Neural progenitor cell (in vitro differentiated cells): ENCODE results near the gene GNB3. TPM values are rescaled to one million over a fixed set of nuclear protein-coding genes. Genes with fewer than 3 reads are reported as not detected.
A peak's percentile ranks its signal among the peaks of the same experiment; 100 is the strongest.

Experiments used
- DNase-seq: peaks from one replicate; pipeline ENCODE4 v3.0.0-alpha.2; 2016; ENCODE audit warnings: low spot score
- H2AFZ ChIP-seq: fragments of 200-600 bp; sonication (generic); replicated peaks from 2 replicates; pipeline ENCODE4 v1.6.1; 2016; ENCODE audit warnings: antibody characterized with exemption
- H3F3A ChIP-seq: fragments of 200-600 bp; sonication (generic); 2 replicates; pipeline ENCODE4 v1.6.1; 2016; ENCODE audit warnings: antibody characterized with exemption, low read depth
- H3K27ac ChIP-seq: fragments of 200-600 bp; sonication (generic); 2 replicates; pipeline ENCODE4 v1.5.1; 2016; ENCODE audit warnings: mild to moderate bottlenecking
- H3K27me3 ChIP-seq: fragments of 200-600 bp; sonication (generic); 2 replicates; pipeline ENCODE4 v1.6.1; 2016; ENCODE audit warnings: mild to moderate bottlenecking, moderate library complexity
- H3K36me3 ChIP-seq: fragments of 200-600 bp; sonication (generic); 2 replicates; pipeline ENCODE4 v1.5.1; 2016
- H3K4me1 ChIP-seq: fragments of 200-600 bp; sonication (generic); 2 replicates; pipeline ENCODE4 v1.6.1; 2016; ENCODE audit warnings: mixed run types
- H3K4me2 ChIP-seq: fragments of 200-600 bp; sonication (generic); 2 replicates; pipeline ENCODE4 v1.6.1; 2016
- H3K4me3 ChIP-seq: fragments of 200-600 bp; sonication (generic); 2 replicates; pipeline ENCODE4 v1.5.1; 2016
- H3K79me2 ChIP-seq: fragments of 200-600 bp; sonication (generic); 2 replicates; pipeline ENCODE4 v1.6.1; 2016; ENCODE audit warnings: low read depth
- H3K9ac ChIP-seq: fragments of 200-600 bp; sonication (generic); 2 replicates; pipeline ENCODE4 v1.6.1; 2016
- H3K9me3 ChIP-seq: fragments of 200-600 bp; sonication (generic); 2 replicates; pipeline ENCODE4 v1.5.1; 2016; ENCODE audit warnings: low read depth
- H4K20me1 ChIP-seq: fragments of 200-600 bp; sonication (generic); 2 replicates; pipeline ENCODE4 v1.6.1; 2016; ENCODE audit warnings: low read depth
- H3K27ac Mint-ChIP-seq: 3 replicates; pipeline ENCODE4 v1.8.0; 2021; ENCODE audit warnings: mixed read lengths
- H3K27me3 Mint-ChIP-seq: 2 replicates; pipeline ENCODE4 v1.8.0; 2022; ENCODE audit warnings: low read depth, mild to moderate bottlenecking, inconsistent platforms, moderate library complexity, mixed read lengths; ENCODE audit not compliant: insufficient read depth
- H3K36me3 Mint-ChIP-seq: 3 replicates; pipeline ENCODE4 v1.8.0; 2021; ENCODE audit warnings: mixed read lengths
- H3K4me1 Mint-ChIP-seq: 3 replicates; pipeline ENCODE4 v1.8.0; 2021; ENCODE audit warnings: mixed read lengths
- H3K4me3 Mint-ChIP-seq: 3 replicates; pipeline ENCODE4 v1.8.0; 2021; ENCODE audit warnings: mild to moderate bottlenecking, moderate library complexity, mixed read lengths
- H3K9me3 Mint-ChIP-seq: 3 replicates; pipeline ENCODE4 v1.8.0; 2020; ENCODE audit warnings: mixed read lengths
- CTCF ChIP-seq: fragments of 200-600 bp; sonication (generic); IDR thresholded peaks from 2 replicates; pipeline ENCODE4 v1.5.1; 2017; ENCODE audit warnings: antibody characterized with exemption, mild to moderate bottlenecking
- EZH2 ChIP-seq: fragments of 200-600 bp; sonication (generic); IDR thresholded peaks from 2 replicates; pipeline ENCODE4 v1.6.1; 2017; ENCODE audit warnings: antibody characterized with exemption, mild to moderate bottlenecking, moderate library complexity
- EZH2phosphoT487 ChIP-seq: fragments of 200-600 bp; sonication (generic); IDR thresholded peaks from 2 replicates; pipeline ENCODE4 v1.6.1; 2017; ENCODE audit warnings: antibody characterized with exemption
- total RNA-seq: library from RNA; depleted of rRNA; stranded (reverse); fragments of >200 nt; gene quantifications from 2 replicates; pipeline ENCODE4 v1.2.3, GENCODE V29; 2015; ENCODE audit warnings: low replicate concordance

GNB3 gene
- total RNA-seq, 1 donor from 2014 or later = 2.7 TPM

DNA sequence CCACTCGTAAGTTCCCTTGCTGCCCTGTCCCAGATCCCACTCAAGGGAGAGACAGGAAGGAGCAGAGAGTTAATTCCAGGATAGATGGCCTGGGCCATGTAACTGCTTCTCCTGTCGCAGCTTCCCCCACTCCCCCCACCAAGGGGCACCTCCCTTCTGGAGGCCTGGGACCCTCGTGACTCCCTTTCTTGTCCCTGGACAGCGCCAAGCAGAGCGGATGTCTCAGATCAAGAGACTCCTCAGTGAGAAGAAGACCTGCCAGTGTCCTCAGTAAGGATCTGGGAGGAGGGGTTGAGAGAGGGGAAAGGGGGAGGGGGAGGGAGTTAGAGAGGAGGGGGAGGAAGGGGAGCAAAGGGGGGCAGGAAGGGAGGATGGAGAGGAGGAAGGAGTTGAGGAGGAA, 22.1 kb upstream of the GNB3 start:
- Mint-ChIP-seq H3K27me3 (peaks cover 9% of the 10 kb centered on the region), H3K27ac (peak overlapping the region; percentile 96), H3K9me3 (no peaks in the 10 kb centered on the region), H3K36me3 (peaks cover 3% of the 10 kb centered on the region), H3K4me3 (peak overlapping the region; percentile 73), H3K4me1 (peaks cover 60% of the 10 kb centered on the region)
- Histone ChIP-seq H3K27ac (no peak overlapping the region), H3K9ac (no peak overlapping the region), H3K9me3 (no peaks in the 10 kb centered on the region), H3K36me3 (no peaks in the 10 kb centered on the region), H4K20me1 (no peaks in the 10 kb centered on the region), H2AFZ (no peak overlapping the region), H3K27me3 (no peaks in the 10 kb centered on the region), H3K4me3 (no peak overlapping the region), H3K4me1 (peaks cover 53% of the 10 kb centered on the region), H3K79me2 (no peaks in the 10 kb centered on the region), H3K4me2 (peak overlapping the region; percentile 89), H3F3A (peaks cover 54% of the 10 kb centered on the region)
- no peak for DNase-seq
- no peak for TF ChIP-seq EZH2
- no peak for TF ChIP-seq CTCF
- TF ChIP-seq EZH2phosphoT487 = no peak

DNA sequence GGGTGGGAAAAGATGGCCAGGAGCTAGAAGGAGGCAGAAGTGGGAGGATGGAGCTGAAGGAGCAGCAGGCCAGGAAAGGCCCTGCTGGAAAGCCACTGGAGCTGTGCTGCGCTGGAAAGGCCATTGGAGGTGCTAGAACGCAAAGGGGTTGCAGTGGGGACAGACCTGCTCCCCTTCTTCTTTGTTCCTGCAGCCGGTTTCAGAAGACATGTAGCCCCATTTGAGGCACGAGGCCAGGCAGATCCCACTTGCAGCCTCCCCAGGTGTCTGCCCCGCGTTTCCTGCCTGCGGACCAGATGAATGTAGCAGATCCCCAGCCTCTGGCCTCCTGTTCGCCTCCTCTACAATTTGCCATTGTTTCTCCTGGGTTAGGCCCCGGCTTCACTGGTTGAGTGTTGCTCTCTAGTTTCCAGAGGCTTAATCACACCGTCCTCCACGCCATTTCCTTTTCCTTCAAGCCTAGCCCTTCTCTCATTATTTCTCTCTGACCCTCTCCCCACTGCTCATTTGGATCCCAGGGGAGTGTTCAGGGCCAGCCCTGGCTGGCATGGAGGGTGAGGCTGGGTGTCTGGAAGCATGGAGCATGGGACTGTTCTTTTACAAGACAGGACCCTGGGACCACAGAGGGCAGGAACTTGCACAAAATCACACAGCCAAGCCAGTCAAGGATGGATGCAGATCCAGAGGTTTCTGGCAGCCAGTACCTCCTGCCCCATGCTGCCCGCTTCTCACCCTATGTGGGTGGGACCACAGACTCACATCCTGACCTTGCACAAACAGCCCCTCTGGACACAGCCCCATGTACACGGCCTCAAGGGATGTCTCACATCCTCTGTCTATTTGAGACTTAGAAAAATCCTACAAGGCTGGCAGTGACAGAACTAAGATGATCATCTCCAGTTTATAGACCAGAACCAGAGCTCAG, 21.4 kb upstream of the GNB3 start:
- Histone ChIP-seq H3K4me3 (no peak overlapping the region), H3F3A (peaks cover 57% of the 10 kb centered on the region), H4K20me1 (no peaks in the 10 kb centered on the region), H3K4me2 (peak overlapping the region; percentile 89), H3K36me3 (no peaks in the 10 kb centered on the region), H3K79me2 (no peaks in the 10 kb centered on the region), H3K9me3 (no peaks in the 10 kb centered on the region), H3K9ac (no peak overlapping the region), H3K27ac (peak overlapping the region; percentile 53), H3K27me3 (no peaks in the 10 kb centered on the region), H3K4me1 (peaks cover 53% of the 10 kb centered on the region), H2AFZ (no peak overlapping the region)
- Mint-ChIP-seq H3K4me3 (peak overlapping the region; percentile 89), H3K36me3 (peaks cover 6% of the 10 kb centered on the region), H3K9me3 (no peaks in the 10 kb centered on the region), H3K27ac (peak overlapping the region; percentile 99), H3K4me1 (peaks cover 62% of the 10 kb centered on the region), H3K27me3 (peaks cover 9% of the 10 kb centered on the region)
- no peak for DNase-seq
- no peak for TF ChIP-seq EZH2phosphoT487
- TF ChIP-seq CTCF = peak; percentile 6

DNA sequence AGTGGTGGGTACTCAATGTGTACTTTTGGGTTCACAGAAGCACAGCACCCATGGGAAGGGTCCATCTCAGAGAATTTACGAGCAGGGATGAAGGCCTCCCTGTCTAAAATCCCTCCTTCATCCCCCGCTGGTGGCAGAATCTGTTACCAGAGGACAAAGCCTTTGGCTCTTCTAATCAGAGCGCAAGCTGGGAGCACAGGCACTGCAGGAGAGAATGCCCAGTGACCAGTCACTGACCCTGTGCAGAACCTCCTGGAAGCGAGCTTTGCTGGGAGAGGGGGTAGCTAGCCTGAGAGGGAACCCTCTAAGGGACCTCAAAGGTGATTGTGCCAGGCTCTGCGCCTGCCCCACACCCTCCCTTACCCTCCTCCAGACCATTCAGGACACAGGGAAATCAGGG, 20.6 kb upstream of the GNB3 start:
- Histone ChIP-seq H3K79me2 (no peaks in the 10 kb centered on the region), H3F3A (peaks cover 57% of the 10 kb centered on the region), H3K4me3 (peak overlapping the region; percentile 52), H3K4me2 (peak overlapping the region; percentile 89), H3K4me1 (peaks cover 54% of the 10 kb centered on the region), H3K36me3 (no peaks in the 10 kb centered on the region), H3K27me3 (no peaks in the 10 kb centered on the region), H3K9ac (no peak overlapping the region), H4K20me1 (no peaks in the 10 kb centered on the region), H2AFZ (no peak overlapping the region), H3K27ac (peak overlapping the region; percentile 27), H3K9me3 (no peaks in the 10 kb centered on the region)
- H3K4me3 Mint-ChIP-seq = peak overlapping the region; percentile 89
- H3K27me3 Mint-ChIP-seq = peaks cover 13% of the 10 kb centered on the region
- no peaks in the 10 kb centered on the region for H3K9me3 Mint-ChIP-seq
- H3K27ac Mint-ChIP-seq = peak overlapping the region; percentile 99
- peaks cover 11% of the 10 kb centered on the region for H3K36me3 Mint-ChIP-seq
- H3K4me1 Mint-ChIP-seq = peaks cover 68% of the 10 kb centered on the region
- DNase-seq = peak; percentile 66
- TF ChIP-seq EZH2phosphoT487 = no peak
- TF ChIP-seq EZH2 = no peak
- TF ChIP-seq CTCF = no peak
